ENCODE data around the gene KHDRBS2.

DNA sequence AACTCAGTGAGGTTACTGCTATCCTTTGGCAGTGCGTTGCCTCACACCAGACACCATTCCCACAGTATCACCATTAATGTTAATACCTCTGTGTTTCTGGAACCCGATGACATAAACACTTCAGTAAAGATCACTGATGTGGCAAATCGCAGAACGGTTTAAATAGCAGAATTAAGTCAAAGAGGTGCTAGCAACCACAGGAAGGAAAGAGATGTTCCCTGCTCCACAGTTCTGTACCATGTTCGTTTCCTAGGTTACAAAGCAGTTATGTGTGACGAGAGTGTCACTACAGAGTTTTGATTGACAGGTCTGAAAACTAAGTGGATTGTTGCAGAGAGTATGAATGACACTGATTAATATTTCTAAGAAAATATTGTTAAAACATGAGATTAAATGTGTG lies 272.3 kb downstream of the KHDRBS2 start:
- TF ChIP-seq, protein P1, sequence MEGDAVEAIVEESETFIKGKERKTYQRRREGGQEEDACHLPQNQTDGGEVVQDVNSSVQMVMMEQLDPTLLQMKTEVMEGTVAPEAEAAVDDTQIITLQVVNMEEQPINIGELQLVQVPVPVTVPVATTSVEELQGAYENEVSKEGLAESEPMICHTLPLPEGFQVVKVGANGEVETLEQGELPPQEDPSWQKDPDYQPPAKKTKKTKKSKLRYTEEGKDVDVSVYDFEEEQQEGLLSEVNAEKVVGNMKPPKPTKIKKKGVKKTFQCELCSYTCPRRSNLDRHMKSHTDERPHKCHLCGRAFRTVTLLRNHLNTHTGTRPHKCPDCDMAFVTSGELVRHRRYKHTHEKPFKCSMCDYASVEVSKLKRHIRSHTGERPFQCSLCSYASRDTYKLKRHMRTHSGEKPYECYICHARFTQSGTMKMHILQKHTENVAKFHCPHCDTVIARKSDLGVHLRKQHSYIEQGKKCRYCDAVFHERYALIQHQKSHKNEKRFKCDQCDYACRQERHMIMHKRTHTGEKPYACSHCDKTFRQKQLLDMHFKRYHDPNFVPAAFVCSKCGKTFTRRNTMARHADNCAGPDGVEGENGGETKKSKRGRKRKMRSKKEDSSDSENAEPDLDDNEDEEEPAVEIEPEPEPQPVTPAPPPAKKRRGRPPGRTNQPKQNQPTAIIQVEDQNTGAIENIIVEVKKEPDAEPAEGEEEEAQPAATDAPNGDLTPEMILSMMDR (IDR thresholded peaks at IDR 0.05): no peak
- no peak for TF ChIP-seq POLR2A (IDR thresholded peaks at IDR 0.05)

Measured in thyroid gland (tissue), 4 donors.